H9 (cell line): ENCODE measurements around the gene DNAJC9. TPM values are rescaled to one million over a fixed set of nuclear protein-coding genes. Genes with fewer than 3 reads are reported as not detected.

ENCODE experiments used
- DNase-seq: peaks from one replicate; pipeline ENCODE4 v3.0.0-alpha.2; 2017
- H2AFZ ChIP-seq: one replicate; pipeline ENCODE4 v1.6.1; 2013; ENCODE audit warnings: mild to moderate bottlenecking, low read length, control low read depth, moderate library complexity
- H2AK5ac ChIP-seq: 2 replicates; pipeline ENCODE4 v1.6.1; 2013; ENCODE audit warnings: low read length, control low read depth, mixed read lengths; ENCODE audit not compliant: insufficient read length
- H2BK120ac ChIP-seq: one replicate; pipeline ENCODE4 v1.6.1; 2013; ENCODE audit warnings: low read depth, mild to moderate bottlenecking, low read length, control low read depth, inconsistent platforms; ENCODE audit not compliant: poor library complexity, severe bottlenecking
- H2BK12ac ChIP-seq: 2 replicates; pipeline ENCODE4 v1.6.1; 2013; ENCODE audit warnings: low read length, control low read depth, mixed read lengths, low read depth; ENCODE audit not compliant: insufficient read length
- H2BK15ac ChIP-seq: 2 replicates; pipeline ENCODE4 v1.6.1; 2013; ENCODE audit warnings: low read depth, low read length, control low read depth
- H2BK20ac ChIP-seq: one replicate; pipeline ENCODE4 v1.6.1; 2013; ENCODE audit warnings: low read depth, mild to moderate bottlenecking, low read length, control low read depth, inconsistent platforms; ENCODE audit not compliant: poor library complexity, severe bottlenecking
- H2BK5ac ChIP-seq: 2 replicates; pipeline ENCODE4 v1.6.1; 2013; ENCODE audit warnings: low read length, control low read depth, mixed read lengths; ENCODE audit not compliant: insufficient read length
- H3K14ac ChIP-seq: 2 replicates; pipeline ENCODE4 v1.6.1; 2013; ENCODE audit warnings: low read length, control low read depth; ENCODE audit not compliant: insufficient read depth
- H3K18ac ChIP-seq: 2 replicates; pipeline ENCODE4 v1.6.1; 2013; ENCODE audit warnings: low read depth, mild to moderate bottlenecking, mixed read lengths, low read length, control low read depth; ENCODE audit not compliant: insufficient read length
- H3K23ac ChIP-seq: 2 replicates; pipeline ENCODE4 v1.6.1; 2013; ENCODE audit warnings: low read length, control low read depth, mixed read lengths, low read depth; ENCODE audit not compliant: insufficient read length
- H3K23me2 ChIP-seq: 2 replicates; pipeline ENCODE4 v1.6.1; 2013; ENCODE audit warnings: low read depth, mild to moderate bottlenecking, mixed read lengths, low read length, control low read depth; ENCODE audit not compliant: insufficient read length, poor library complexity, severe bottlenecking
- H3K27ac ChIP-seq: 2 replicates; pipeline ENCODE4 v1.5.1; 2013; ENCODE audit warnings: low read length, control low read depth, mixed read lengths, low read depth; ENCODE audit not compliant: insufficient read length
- H3K27me3 ChIP-seq: 2 replicates; pipeline ENCODE4 v1.6.1; 2013; ENCODE audit warnings: low read length, control low read depth, inconsistent platforms; ENCODE audit not compliant: insufficient read depth
- H3K4ac ChIP-seq: 2 replicates; pipeline ENCODE4 v1.6.1; 2013; ENCODE audit warnings: low read depth, mild to moderate bottlenecking, control low read depth, inconsistent platforms, low read length, moderate library complexity
- H3K4me1 ChIP-seq: 2 replicates; pipeline ENCODE4 v1.6.1; 2013; ENCODE audit warnings: low read length, control low read depth, inconsistent platforms; ENCODE audit not compliant: insufficient read depth
- H3K4me2 ChIP-seq: 2 replicates; pipeline ENCODE4 v1.6.1; 2013; ENCODE audit warnings: low read length, control low read depth, mixed read lengths; ENCODE audit not compliant: insufficient read length, insufficient read depth
- H3K56ac ChIP-seq: 2 replicates; pipeline ENCODE4 v1.6.1; 2013; ENCODE audit warnings: low read depth, mild to moderate bottlenecking, mixed read lengths, low read length, control low read depth; ENCODE audit not compliant: insufficient read length
- H3K79me1 ChIP-seq: 2 replicates; pipeline ENCODE4 v1.6.1; 2013; ENCODE audit warnings: low read depth, mild to moderate bottlenecking, moderate library complexity, low read length, control low read depth, inconsistent platforms; ENCODE audit not compliant: insufficient read depth, poor library complexity, severe bottlenecking
- H3K79me2 ChIP-seq: 2 replicates; pipeline ENCODE4 v1.6.1; 2013; ENCODE audit warnings: low read length, control low read depth, inconsistent platforms; ENCODE audit not compliant: insufficient read depth
- H3K9ac ChIP-seq: 2 replicates; pipeline ENCODE4 v1.6.1; 2013; ENCODE audit warnings: low read length, control low read depth, mixed read lengths; ENCODE audit not compliant: insufficient read length; ENCODE audit errors: extremely low read depth
- H3K9me3 ChIP-seq: one replicate; pipeline ENCODE4 v1.6.1; 2013; ENCODE audit warnings: low read depth, low read length, inconsistent platforms; ENCODE audit not compliant: control insufficient read depth
- H3T11ph ChIP-seq: one replicate; pipeline ENCODE4 v1.6.1; 2013; ENCODE audit warnings: mild to moderate bottlenecking, low read length, control low read depth, inconsistent platforms
- H4K20me1 ChIP-seq: one replicate; pipeline ENCODE4 v1.6.1; 2013; ENCODE audit not compliant: control insufficient read depth, insufficient read length, insufficient read depth
- H4K5ac ChIP-seq: 2 replicates; pipeline ENCODE4 v1.6.1; 2013; ENCODE audit warnings: low read depth, mild to moderate bottlenecking, mixed read lengths, low read length, control low read depth; ENCODE audit not compliant: insufficient read length
- H4K8ac ChIP-seq: replicated peaks from 2 replicates; pipeline ENCODE4 v1.6.1; 2013; ENCODE audit warnings: low read length, control low read depth, mixed read lengths, low read depth; ENCODE audit not compliant: insufficient read length
- H4K91ac ChIP-seq: 2 replicates; pipeline ENCODE4 v1.6.1; 2013; ENCODE audit warnings: low read depth, mild to moderate bottlenecking, moderate library complexity, mixed read lengths, low read length, control low read depth; ENCODE audit not compliant: insufficient read length
- H3K27ac Mint-ChIP-seq, 3 experiments: 2 replicates in 2 of 3; 3 replicates in 1 of 3; pipeline ENCODE4 v1.8.0; 2020 to 2021; ENCODE audit warnings: mixed read lengths in 3 of 3, mild to moderate bottlenecking in 1 of 3, moderate library complexity in 1 of 3
- H3K27me3 Mint-ChIP-seq: 2 replicates; pipeline ENCODE4 v1.8.0; 2021; ENCODE audit warnings: low read depth, mild to moderate bottlenecking, moderate library complexity, mixed read lengths
- H3K36me3 Mint-ChIP-seq, 3 experiments: 2 replicates in 2 of 3; 3 replicates in 1 of 3; pipeline ENCODE4 v1.8.0; 2020 to 2021; ENCODE audit warnings: low read depth in 3 of 3, mixed read lengths in 3 of 3; ENCODE audit not compliant: insufficient read depth in 1 of 3
- H3K4me1 Mint-ChIP-seq, 2 experiments: 2 replicates each; pipeline ENCODE4 v1.8.0; 2020; ENCODE audit warnings: mixed read lengths in 2 of 2
- H3K4me3 Mint-ChIP-seq, 2 experiments: 2 replicates in 1 of 2; 3 replicates in 1 of 2; pipeline ENCODE4 v1.8.0; 2020 to 2021; ENCODE audit warnings: mild to moderate bottlenecking in 2 of 2, mixed read lengths in 2 of 2, moderate library complexity in 1 of 2
- H3K9me3 Mint-ChIP-seq, 2 experiments: 2 replicates in 1 of 2; 3 replicates in 1 of 2; pipeline ENCODE4 v1.8.0; 2020; ENCODE audit warnings: mild to moderate bottlenecking in 2 of 2, mixed read lengths in 2 of 2, moderate library complexity in 1 of 2
- CTCF ChIP-seq: fragments of 200-600 bp; sonication (generic); conservative IDR thresholded peaks from 3 replicates; pipeline ENCODE4 v1.8.0; 2021; ENCODE audit warnings: antibody characterized with exemption, mild to moderate bottlenecking
- WGBS: extraction: QIAGEN DNeasy Blood & Tissue Kit; methylation state at CpG from one replicate; pipeline ENCODE4 v1.1.7; 2013; ENCODE audit warnings: missing lambda C conversion rate, low lambda C conversion rate, mixed read lengths; ENCODE audit not compliant: insufficient read length; ENCODE audit errors: extremely low coverage; 5-methylcytosine and 5-hydroxymethylcytosine counted together
- total RNA-seq: library from RNA; stranded (reverse); gene quantifications from 2 replicates; pipeline ENCODE4 v1.2.1, GENCODE V29; 2021

The DNAJC9 gene
- total RNA-seq, 1 experiment from 2014 or later = 45.7 TPM

DNA sequence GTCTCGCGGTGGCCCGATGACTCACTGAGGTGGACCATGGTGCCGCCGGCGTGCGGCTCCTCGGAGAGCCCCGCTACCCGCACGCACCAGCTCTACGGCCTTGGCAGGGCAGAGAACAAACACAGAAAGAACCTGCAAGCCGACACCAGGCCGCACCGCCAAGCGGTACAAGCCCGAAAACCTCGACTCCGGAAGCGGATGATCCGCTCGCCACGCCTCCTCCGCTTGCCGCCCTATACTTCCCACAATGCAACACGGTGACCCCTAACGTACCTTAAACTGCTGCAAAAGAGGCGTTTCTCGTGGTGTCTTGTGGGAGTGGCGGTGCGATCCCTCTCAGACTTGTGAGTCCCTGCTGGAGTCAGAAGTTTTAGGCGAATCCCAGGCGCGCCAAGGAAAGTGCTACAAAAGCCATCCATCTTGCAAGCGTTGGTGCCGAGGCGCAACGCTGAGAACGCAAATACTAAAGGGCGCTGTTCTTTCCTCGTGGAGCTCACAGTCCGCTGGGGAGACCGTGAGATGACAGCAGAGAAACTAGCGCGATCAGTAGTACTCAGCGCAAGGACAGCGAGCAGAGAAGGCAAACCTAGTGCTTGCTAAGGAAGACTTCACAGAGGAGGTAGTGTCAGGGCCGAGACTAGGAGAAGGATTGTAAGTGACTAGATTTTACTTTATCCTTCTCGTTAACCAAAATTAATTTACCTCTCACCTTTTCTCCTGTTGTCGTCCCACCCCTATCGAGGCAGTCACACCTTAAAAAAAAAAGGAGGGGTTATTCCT lies 5.6 kb upstream of the DNAJC9 start, which contains the start of gene MRPS16:
TSS of gene MRPS16 (minus strand) at position 200 of the 780 bp plus-strand sequence. CDS start at position 38, 162 bp downstream.
- peak within 1 kb of the TSS; percentile 75 for H3K18ac ChIP-seq
- no peaks in the 10 kb centered on the region for H3K4me1 ChIP-seq
- Mint-ChIP-seq H3K4me1 (peaks cover 13 to 23% of the 10 kb centered on the region in 2 experiments), H3K4me3 (peak within 1 kb of the TSS; percentile 94 to 97), H3K27me3 (no peaks in the 10 kb centered on the region), H3K36me3 (peaks cover 16 to 36% (median 21%) of the 10 kb centered on the region in 3 experiments), H3K27ac (peak within 1 kb of the TSS; percentile 97 to 99 (median 98)), H3K9me3 (peaks cover 0 to 2% of the 10 kb centered on the region in 2 experiments; a peak in 1 of 5 replicates)
- peak within 1 kb of the TSS; percentile 56 for H2AFZ ChIP-seq
- peaks cover 6% of the 10 kb centered on the region; the same call in 1 of the 2 replicates for H3K79me2 ChIP-seq
- no CpG with 5 or more reads among the region's 51 CpGs for WGBS
- H3K14ac ChIP-seq = peak within 1 kb of the TSS; percentile 64; the same call in 1 of the 2 replicates
- no peaks in the 10 kb centered on the region for H4K20me1 ChIP-seq
- no peak within 1 kb of the TSS for H4K8ac ChIP-seq
- peak within 1 kb of the TSS; percentile 67 for H3K4me2 ChIP-seq
- peak within 1 kb of the TSS; percentile 13 for H2BK5ac ChIP-seq
- H2BK120ac ChIP-seq = no peak within 1 kb of the TSS
- H2BK15ac ChIP-seq = no peak within 1 kb of the TSS
- H3K79me1 ChIP-seq = peaks cover 10% of the 10 kb centered on the region
- no peak within 1 kb of the TSS; the same call in 1 of the 2 replicates for H3K4ac ChIP-seq
- peak within 1 kb of the TSS; percentile 59 for H3K27ac ChIP-seq
- TF ChIP-seq CTCF = no peak; the same call in 2 of the 3 replicates
- H4K91ac ChIP-seq = no peak within 1 kb of the TSS
- no peak within 1 kb of the TSS for H3T11ph ChIP-seq
- no peak within 1 kb of the TSS for H2BK12ac ChIP-seq
- no peak within 1 kb of the TSS for H2BK20ac ChIP-seq
- H2AK5ac ChIP-seq = no peak within 1 kb of the TSS
- peaks cover 6% of the 10 kb centered on the region for H3K23me2 ChIP-seq
- no peak within 1 kb of the TSS for H4K5ac ChIP-seq
- H3K9ac ChIP-seq = peak within 1 kb of the TSS; percentile 94
- peak; percentile 98 for DNase-seq
- H3K23ac ChIP-seq = no peak within 1 kb of the TSS
- no peaks in the 10 kb centered on the region for H3K9me3 ChIP-seq
- H3K27me3 ChIP-seq = no peaks in the 10 kb centered on the region
- no peak within 1 kb of the TSS for H3K56ac ChIP-seq
